ENCODE data around the gene CKMT1A.
"Not testable (repeated sequence)": the region's sequence is repeated elsewhere in the genome, so short reads cannot be mapped to it uniquely, and the experiment has no call there.

DNA sequence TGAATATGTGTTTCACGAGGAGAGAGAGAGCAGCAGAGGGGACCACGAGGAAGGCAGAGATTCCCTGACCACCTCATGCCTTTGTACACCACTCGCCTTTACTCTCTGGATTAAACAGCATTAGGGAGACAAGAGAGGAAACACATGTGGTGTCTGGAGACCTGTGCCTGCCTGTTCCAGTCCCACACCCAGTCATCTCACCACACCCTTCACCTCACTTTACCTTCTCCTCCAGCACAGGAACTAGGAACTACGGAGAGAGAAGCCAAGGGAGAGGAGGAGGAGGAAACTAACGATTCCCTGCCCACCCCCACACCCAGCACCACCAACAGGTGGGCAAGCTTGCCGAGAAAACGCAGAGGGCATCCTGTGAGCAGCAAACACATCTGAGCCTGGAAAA is 980 bp upstream of the CKMT1A start:
- TF ChIP-seq, protein P1, sequence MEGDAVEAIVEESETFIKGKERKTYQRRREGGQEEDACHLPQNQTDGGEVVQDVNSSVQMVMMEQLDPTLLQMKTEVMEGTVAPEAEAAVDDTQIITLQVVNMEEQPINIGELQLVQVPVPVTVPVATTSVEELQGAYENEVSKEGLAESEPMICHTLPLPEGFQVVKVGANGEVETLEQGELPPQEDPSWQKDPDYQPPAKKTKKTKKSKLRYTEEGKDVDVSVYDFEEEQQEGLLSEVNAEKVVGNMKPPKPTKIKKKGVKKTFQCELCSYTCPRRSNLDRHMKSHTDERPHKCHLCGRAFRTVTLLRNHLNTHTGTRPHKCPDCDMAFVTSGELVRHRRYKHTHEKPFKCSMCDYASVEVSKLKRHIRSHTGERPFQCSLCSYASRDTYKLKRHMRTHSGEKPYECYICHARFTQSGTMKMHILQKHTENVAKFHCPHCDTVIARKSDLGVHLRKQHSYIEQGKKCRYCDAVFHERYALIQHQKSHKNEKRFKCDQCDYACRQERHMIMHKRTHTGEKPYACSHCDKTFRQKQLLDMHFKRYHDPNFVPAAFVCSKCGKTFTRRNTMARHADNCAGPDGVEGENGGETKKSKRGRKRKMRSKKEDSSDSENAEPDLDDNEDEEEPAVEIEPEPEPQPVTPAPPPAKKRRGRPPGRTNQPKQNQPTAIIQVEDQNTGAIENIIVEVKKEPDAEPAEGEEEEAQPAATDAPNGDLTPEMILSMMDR (conservative IDR thresholded peaks at IDR 0.05; ENCODE audit: low read depth, low read length), result not testable (repeated sequence)
- TF ChIP-seq FOS (IDR thresholded peaks at IDR 0.05; ENCODE audit: low read depth, low read length); POLR2A (IDR thresholded peaks at IDR 0.05; ENCODE audit: low read depth, low read length); CEBPB (IDR thresholded peaks at IDR 0.05; ENCODE audit: low read depth, low read length); MXI1 (IDR thresholded peaks at IDR 0.05; ENCODE audit: borderline replicate concordance, low read depth, low read length); BHLHE40 (IDR thresholded peaks at IDR 0.05; ENCODE audit: low read depth, low read length); RAD21 (IDR thresholded peaks at IDR 0.05; ENCODE audit: low read length); SMC3 (IDR thresholded peaks at IDR 0.05; ENCODE audit: low read depth, low read length); RFX5 (IDR thresholded peaks at IDR 0.05; ENCODE audit: low read depth, low read length); MAFK (IDR thresholded peaks at IDR 0.05; ENCODE audit: low read depth, low read length): not testable (repeated sequence)
- TF ChIP-seq, protein P2, sequence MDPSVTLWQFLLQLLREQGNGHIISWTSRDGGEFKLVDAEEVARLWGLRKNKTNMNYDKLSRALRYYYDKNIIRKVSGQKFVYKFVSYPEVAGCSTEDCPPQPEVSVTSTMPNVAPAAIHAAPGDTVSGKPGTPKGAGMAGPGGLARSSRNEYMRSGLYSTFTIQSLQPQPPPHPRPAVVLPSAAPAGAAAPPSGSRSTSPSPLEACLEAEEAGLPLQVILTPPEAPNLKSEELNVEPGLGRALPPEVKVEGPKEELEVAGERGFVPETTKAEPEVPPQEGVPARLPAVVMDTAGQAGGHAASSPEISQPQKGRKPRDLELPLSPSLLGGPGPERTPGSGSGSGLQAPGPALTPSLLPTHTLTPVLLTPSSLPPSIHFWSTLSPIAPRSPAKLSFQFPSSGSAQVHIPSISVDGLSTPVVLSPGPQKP (IDR thresholded peaks at IDR 0.05; ENCODE audit: borderline replicate concordance, low read depth, low read length), result not testable (repeated sequence)
- TF ChIP-seq, protein P3, sequence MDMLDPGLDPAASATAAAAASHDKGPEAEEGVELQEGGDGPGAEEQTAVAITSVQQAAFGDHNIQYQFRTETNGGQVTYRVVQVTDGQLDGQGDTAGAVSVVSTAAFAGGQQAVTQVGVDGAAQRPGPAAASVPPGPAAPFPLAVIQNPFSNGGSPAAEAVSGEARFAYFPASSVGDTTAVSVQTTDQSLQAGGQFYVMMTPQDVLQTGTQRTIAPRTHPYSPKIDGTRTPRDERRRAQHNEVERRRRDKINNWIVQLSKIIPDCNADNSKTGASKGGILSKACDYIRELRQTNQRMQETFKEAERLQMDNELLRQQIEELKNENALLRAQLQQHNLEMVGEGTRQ (IDR thresholded peaks at IDR 0.05; ENCODE audit: low read depth, low read length), result not testable (repeated sequence)
